Vagina (tissue), 2 donors: ENCODE measurements around the gene SAXO2.
"Not testable (repeated sequence)": the region's sequence is repeated elsewhere in the genome, so short reads cannot be mapped to it uniquely, and the experiment has no call there.

Source experiments
- POLR2A ChIP-seq, 2 donors: fragments of 450-650 bp; IDR thresholded peaks; one replicate each; pipeline ENCODE4 v1.6.1; 2017; ENCODE audit warnings: antibody characterized with exemption in 2 of 2, mild to moderate bottlenecking in 2 of 2, moderate library complexity in 2 of 2
- TF ChIP-seq, protein P1 (sequence below), 3 experiments: fragments of 450-650 bp in 2 of 3; fragments of 200-600 bp in 1 of 3; sonication (generic) in 1 of 3; IDR thresholded peaks; one replicate each; pipeline ENCODE4 v1.5.1; 2017 to 2019; ENCODE audit warnings: antibody characterized with exemption in 3 of 3, mild to moderate bottlenecking in 2 of 3, moderate library complexity in 2 of 3

DNA sequence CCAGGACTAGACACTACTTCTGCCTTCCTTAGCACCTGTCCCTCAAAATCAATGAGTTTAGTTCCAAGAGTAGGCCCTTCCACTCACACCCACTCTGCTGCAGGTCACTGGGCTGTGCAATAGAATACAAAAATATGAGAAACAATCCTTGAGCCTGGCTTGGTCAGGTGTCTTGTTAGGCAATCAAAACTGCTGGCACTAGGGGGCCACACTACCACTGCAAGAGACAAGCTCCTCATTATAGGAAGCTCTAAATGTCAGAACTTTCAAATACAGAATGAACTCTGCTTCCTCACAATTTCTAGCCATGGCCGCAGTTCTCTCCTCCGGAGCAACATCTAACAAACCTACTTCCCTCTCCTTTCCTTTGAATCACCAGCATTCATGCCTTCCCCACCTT is 41.1 kb upstream of the SAXO2 start:
- not testable (repeated sequence) for TF ChIP-seq POLR2A (IDR thresholded peaks at IDR 0.05)
- TF ChIP-seq, protein P1, sequence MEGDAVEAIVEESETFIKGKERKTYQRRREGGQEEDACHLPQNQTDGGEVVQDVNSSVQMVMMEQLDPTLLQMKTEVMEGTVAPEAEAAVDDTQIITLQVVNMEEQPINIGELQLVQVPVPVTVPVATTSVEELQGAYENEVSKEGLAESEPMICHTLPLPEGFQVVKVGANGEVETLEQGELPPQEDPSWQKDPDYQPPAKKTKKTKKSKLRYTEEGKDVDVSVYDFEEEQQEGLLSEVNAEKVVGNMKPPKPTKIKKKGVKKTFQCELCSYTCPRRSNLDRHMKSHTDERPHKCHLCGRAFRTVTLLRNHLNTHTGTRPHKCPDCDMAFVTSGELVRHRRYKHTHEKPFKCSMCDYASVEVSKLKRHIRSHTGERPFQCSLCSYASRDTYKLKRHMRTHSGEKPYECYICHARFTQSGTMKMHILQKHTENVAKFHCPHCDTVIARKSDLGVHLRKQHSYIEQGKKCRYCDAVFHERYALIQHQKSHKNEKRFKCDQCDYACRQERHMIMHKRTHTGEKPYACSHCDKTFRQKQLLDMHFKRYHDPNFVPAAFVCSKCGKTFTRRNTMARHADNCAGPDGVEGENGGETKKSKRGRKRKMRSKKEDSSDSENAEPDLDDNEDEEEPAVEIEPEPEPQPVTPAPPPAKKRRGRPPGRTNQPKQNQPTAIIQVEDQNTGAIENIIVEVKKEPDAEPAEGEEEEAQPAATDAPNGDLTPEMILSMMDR (IDR thresholded peaks at IDR 0.05) = not testable (repeated sequence)
